Measurements from ENCODE around the gene PIBF1.

DNA sequence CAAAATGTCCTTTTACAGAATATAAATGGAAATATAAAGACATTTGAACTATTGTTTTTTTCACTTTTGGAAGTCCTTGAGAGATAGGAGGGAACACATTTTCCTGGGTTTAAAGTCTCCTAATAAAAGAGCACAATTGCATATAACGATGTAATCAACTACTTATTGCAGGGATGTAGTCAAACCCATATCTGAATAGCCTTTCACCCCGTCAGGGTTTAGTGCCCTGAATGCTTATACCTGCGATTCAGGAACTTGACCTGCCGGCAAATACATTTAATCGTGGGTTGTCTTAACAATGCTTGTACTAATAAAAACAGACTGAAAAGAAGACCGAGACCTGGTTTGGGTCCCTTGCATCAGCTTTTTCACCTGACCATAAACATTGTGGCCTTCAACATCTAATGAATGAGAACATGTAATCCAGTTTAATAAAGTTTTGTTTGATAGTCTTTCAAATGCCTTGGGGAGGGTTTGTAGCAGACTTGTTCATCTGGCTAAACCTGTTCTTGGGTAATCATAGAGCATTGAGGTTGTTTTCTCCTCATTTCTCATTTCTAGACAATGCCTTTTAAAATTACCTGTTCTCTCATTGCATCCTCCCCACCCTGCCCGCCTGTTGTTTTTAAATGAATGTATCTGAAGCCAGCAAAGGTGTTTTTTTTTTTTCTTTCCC, 283.9 kb downstream of the PIBF1 start:
- TF ChIP-seq, protein P1, sequence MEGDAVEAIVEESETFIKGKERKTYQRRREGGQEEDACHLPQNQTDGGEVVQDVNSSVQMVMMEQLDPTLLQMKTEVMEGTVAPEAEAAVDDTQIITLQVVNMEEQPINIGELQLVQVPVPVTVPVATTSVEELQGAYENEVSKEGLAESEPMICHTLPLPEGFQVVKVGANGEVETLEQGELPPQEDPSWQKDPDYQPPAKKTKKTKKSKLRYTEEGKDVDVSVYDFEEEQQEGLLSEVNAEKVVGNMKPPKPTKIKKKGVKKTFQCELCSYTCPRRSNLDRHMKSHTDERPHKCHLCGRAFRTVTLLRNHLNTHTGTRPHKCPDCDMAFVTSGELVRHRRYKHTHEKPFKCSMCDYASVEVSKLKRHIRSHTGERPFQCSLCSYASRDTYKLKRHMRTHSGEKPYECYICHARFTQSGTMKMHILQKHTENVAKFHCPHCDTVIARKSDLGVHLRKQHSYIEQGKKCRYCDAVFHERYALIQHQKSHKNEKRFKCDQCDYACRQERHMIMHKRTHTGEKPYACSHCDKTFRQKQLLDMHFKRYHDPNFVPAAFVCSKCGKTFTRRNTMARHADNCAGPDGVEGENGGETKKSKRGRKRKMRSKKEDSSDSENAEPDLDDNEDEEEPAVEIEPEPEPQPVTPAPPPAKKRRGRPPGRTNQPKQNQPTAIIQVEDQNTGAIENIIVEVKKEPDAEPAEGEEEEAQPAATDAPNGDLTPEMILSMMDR (IDR thresholded peaks at IDR 0.05): no peak
- TF ChIP-seq POLR2A (IDR thresholded peaks at IDR 0.05): no peak
